CD4-positive, alpha-beta memory T cell (primary cell): ENCODE data around the gene CACNA1C. TPM values are rescaled to one million over a fixed set of nuclear protein-coding genes. Genes with fewer than 3 reads are reported as not detected.

ENCODE experiments used
- CTCF ChIA-PET: fragments of 350-600 bp; sonication (Branson Sonifier 250); formaldehyde crosslinking; loops from one replicate; lab custom pipeline; 2021; ENCODE audit warnings: inconsistent platforms; ENCODE audit not compliant: partially characterized antibody; lab: Charles Lee
- POLR2A ChIA-PET: fragments of 350-600 bp; sonication (Branson Sonifier 250); formaldehyde crosslinking; loops from one replicate; lab custom pipeline; 2021; ENCODE audit not compliant: partially characterized antibody; lab: Charles Lee
- DNase-seq, 5 donors: peaks; one replicate each; pipeline versions ENCODE4 v3.0.0 to v3.0.0-alpha.2; 2020 to 2022; ENCODE audit warnings: mixed read lengths in 1 of 5
- H3K27ac ChIP-seq: one replicate; pipeline ENCODE4 v1.7.0; 2013; ENCODE audit warnings: low read depth, low read length
- H3K27me3 ChIP-seq: 2 replicates; pipeline ENCODE4 v1.7.0; 2013; ENCODE audit warnings: mild to moderate bottlenecking, low read length, moderate library complexity; ENCODE audit not compliant: insufficient read depth
- H3K36me3 ChIP-seq: 2 replicates; pipeline ENCODE4 v1.7.0; 2013; ENCODE audit warnings: mild to moderate bottlenecking, low read length, moderate library complexity; ENCODE audit not compliant: insufficient read depth
- H3K4me1 ChIP-seq: 2 replicates; pipeline ENCODE4 v1.7.0; 2013; ENCODE audit warnings: mild to moderate bottlenecking, low read length, moderate library complexity; ENCODE audit not compliant: insufficient read depth
- H3K4me3 ChIP-seq, 2 donors: one replicate each; pipeline ENCODE4 v1.7.0; 2013; ENCODE audit warnings: low read length in 2 of 2, mild to moderate bottlenecking in 1 of 2
- H3K9me3 ChIP-seq, 2 donors: one replicate each; pipeline ENCODE4 v1.7.0; 2013; ENCODE audit warnings: low read length in 2 of 2, control low read depth in 1 of 2; ENCODE audit not compliant: control insufficient read depth in 1 of 2
- H3K27ac Mint-ChIP-seq, 7 donors: one replicate each; pipeline ENCODE4 v1.8.0; 2020 to 2021; ENCODE audit warnings: mixed read lengths in 7 of 7, mild to moderate bottlenecking in 6 of 7, inconsistent platforms in 3 of 7, moderate library complexity in 3 of 7
- H3K27me3 Mint-ChIP-seq, 2 donors: one replicate each; pipeline ENCODE4 v1.8.0; 2020 to 2021; ENCODE audit warnings: mixed read lengths in 2 of 2
- H3K36me3 Mint-ChIP-seq, 2 donors: one replicate each; pipeline ENCODE4 v1.8.0; 2020 to 2021; ENCODE audit warnings: mixed read lengths in 2 of 2, inconsistent platforms in 1 of 2, mild to moderate bottlenecking in 1 of 2
- H3K4me1 Mint-ChIP-seq, 4 donors: one replicate each; pipeline ENCODE4 v1.8.0; 2020 to 2021; ENCODE audit warnings: mixed read lengths in 4 of 4, mild to moderate bottlenecking in 1 of 4
- H3K4me3 Mint-ChIP-seq, 8 donors: one replicate each; pipeline ENCODE4 v1.8.0; 2020 to 2021; ENCODE audit warnings: mixed read lengths in 8 of 8, mild to moderate bottlenecking in 7 of 8, moderate library complexity in 6 of 8, inconsistent platforms in 3 of 8
- H3K9me3 Mint-ChIP-seq, 8 donors: one replicate each; pipeline ENCODE4 v1.8.0; 2020 to 2021; ENCODE audit warnings: mixed read lengths in 8 of 8, mild to moderate bottlenecking in 5 of 8, inconsistent platforms in 3 of 8, moderate library complexity in 1 of 8
- intact Hi-C: fragments of 100-400 bp; cut with micrococcal nuclease; formaldehyde crosslinking; loops from one replicate; pipeline ENCODE4 v1.15.1; 2023
- polyA plus RNA-seq, 2 donors: library from polyadenylated mRNA; unstranded; fragments of 300-500 nt; fragmentation: Illumina TruSeq; gene quantifications; one replicate each; pipeline ENCODE4 v1.2.3, GENCODE V29; 2021
- total RNA-seq, 2 experiments: library from RNA; stranded (reverse); gene quantifications; one replicate each; pipeline ENCODE4 v1.2.3, GENCODE V29; 2021

The CACNA1C gene
- total and polyA plus RNA-seq, 4 experiments from 2014 or later: 0.05 to 0.21 (median 0.07) TPM

DNA sequence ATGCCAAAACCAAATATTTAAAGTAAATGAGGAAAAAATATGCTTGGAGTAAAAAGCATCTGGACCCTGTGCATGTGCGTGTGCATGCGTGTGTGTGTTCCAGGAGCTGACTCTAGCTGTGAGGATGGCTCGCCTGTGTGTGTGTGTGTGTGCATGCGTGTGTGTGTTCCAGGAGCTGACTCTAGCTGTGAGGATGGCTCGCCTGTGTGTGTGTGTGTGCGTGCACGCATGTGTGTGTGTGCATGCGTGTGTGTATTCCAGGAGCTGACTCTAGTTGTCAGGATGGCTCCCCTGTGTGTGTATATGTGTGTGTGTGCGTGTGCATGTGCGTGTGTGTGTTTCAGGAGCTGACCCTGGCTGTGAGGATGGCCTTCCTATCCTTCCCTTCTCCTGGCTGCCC lies 357.7 kb downstream of the CACNA1C start:
- Mint-ChIP-seq H3K27me3 (peaks cover 0 to 3% of the 10 kb centered on the region in 2 donors), H3K4me3 (no peak overlapping the region), H3K27ac (no peak overlapping the region), H3K4me1 (no peaks in the 10 kb centered on the region), H3K9me3 (no peaks in the 10 kb centered on the region), H3K36me3 (no peaks in the 10 kb centered on the region)
- CTCF ChIA-PET: no interaction called here
- H3K4me3 ChIP-seq: no peak overlapping the region
- no peaks in the 10 kb centered on the region for H3K36me3 ChIP-seq
- H3K27ac ChIP-seq: no peak overlapping the region
- no peak for DNase-seq
- POLR2A ChIA-PET: no interaction called here
- intact Hi-C loops: no loop called here
- no peaks in the 10 kb centered on the region for H3K4me1 ChIP-seq
- no peaks in the 10 kb centered on the region for H3K9me3 ChIP-seq
- no peaks in the 10 kb centered on the region for H3K27me3 ChIP-seq

DNA sequence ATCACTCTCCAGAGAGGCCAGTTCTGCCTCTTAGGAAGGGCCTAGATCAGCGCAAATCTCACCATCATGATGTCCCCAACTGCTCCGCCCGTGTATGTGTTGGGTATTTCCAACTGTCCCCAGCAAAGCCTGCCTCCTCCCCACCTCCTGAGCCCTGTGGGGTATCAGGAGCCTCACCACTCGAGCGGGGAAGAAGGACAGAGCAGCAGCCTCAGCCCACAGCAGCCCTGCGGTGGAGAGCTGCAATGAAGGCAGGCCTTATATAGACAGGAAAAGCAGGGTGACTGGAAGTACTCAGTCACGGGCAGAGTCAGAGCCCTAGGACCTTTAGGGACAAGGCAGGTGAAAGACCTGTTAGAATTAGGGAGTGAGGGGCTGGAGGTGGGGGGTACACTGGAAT lies 358.2 kb downstream of the CACNA1C start:
- Histone ChIP-seq H3K4me3 (no peak overlapping the region), H3K27me3 (no peaks in the 10 kb centered on the region), H3K4me1 (no peaks in the 10 kb centered on the region), H3K36me3 (no peaks in the 10 kb centered on the region), H3K27ac (no peak overlapping the region), H3K9me3 (no peaks in the 10 kb centered on the region)
- CTCF ChIA-PET: no interaction called here
- no peak overlapping the region for H3K27ac Mint-ChIP-seq
- POLR2A ChIA-PET: no interaction called here
- intact Hi-C loops: no loop called here
- H3K9me3 Mint-ChIP-seq: no peaks in the 10 kb centered on the region
- H3K36me3 Mint-ChIP-seq: no peaks in the 10 kb centered on the region
- no peaks in the 10 kb centered on the region for H3K4me1 Mint-ChIP-seq
- H3K27me3 Mint-ChIP-seq: peaks cover 0 to 3% of the 10 kb centered on the region in 2 donors
- no peak for DNase-seq
- no peak overlapping the region for H3K4me3 Mint-ChIP-seq

DNA sequence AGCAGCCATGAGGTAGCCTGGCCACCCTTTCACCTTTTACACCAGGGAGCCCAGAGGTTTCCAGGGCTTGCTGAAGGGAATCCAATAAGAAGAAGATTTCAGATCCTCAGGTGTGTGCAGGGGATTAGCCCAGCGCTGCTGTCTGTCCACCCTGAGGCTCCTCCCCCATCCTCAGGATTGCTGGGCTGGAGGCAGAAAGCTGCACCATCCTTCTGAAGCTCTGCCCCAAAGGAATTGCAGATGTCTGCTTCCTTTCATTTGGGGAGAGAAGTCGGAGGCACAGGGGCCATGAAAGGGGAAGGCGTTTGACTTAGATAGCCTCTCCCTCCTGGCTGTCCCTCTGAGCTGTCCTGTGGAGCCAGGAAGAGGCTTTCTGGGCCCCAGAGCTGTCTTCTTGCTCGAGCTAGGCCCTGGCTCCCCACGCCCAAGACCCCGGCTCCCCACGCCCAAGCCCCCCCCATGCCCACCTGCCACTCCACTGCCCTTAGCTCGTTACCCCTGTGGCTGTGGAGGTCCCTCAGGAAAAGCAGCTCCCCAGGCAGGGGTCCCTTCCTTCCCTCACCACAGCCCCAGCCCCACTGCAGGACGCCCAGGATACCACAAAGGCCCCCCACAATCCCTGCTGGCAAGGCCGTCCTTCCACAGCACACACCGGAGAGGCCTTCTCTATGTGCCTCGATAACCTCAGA lies 359.0 kb downstream of the CACNA1C start:
- H3K4me3 ChIP-seq: no peak overlapping the region
- ChIA-PET CTCF (interaction anchor here (1.0 kb wide), 1 partner anchor 16 kb away, joined by 4 read pairs; no protein-coding TSS in a partner anchor), POLR2A (no interaction called here)
- no peaks in the 10 kb centered on the region for H3K27me3 ChIP-seq
- H3K4me1 ChIP-seq: no peaks in the 10 kb centered on the region
- Mint-ChIP-seq H3K4me1 (no peaks in the 10 kb centered on the region), H3K27me3 (peaks cover 0 to 3% of the 10 kb centered on the region in 2 donors), H3K36me3 (no peaks in the 10 kb centered on the region), H3K9me3 (no peaks in the 10 kb centered on the region), H3K27ac (no peak overlapping the region), H3K4me3 (no peak overlapping the region)
- no peak for DNase-seq
- no peaks in the 10 kb centered on the region for H3K9me3 ChIP-seq
- intact Hi-C loops: no loop called here
- no peak overlapping the region for H3K27ac ChIP-seq
- no peaks in the 10 kb centered on the region for H3K36me3 ChIP-seq

DNA sequence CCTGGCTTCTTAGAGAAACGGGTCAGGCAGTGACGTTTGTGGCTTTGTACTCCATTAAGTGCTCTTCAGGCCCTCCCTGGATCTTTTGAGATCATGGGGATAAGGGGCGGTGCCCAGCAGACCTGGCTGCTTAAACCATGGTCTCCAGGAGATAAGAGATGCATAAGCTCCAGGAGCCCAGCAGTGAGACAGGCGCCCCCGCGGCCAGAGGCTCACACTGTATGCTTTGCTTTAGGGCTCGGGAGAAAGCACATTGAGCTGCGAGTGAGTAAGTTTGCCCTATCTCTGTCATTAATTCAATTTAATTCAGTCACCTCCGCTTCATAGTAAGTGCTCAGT lies 359.5 kb downstream of the CACNA1C start:
- no peak overlapping the region for H3K4me3 Mint-ChIP-seq
- intact Hi-C loops: no loop called here
- DNase-seq: no peak
- no peaks in the 10 kb centered on the region for H3K4me1 ChIP-seq
- H3K27me3 ChIP-seq: no peaks in the 10 kb centered on the region
- no peaks in the 10 kb centered on the region for H3K4me1 Mint-ChIP-seq
- POLR2A ChIA-PET: no interaction called here
- H3K36me3 Mint-ChIP-seq: no peaks in the 10 kb centered on the region
- H3K27me3 Mint-ChIP-seq: peaks cover 0 to 3% of the 10 kb centered on the region in 2 donors
- H3K36me3 ChIP-seq: no peaks in the 10 kb centered on the region
- no peak overlapping the region for H3K4me3 ChIP-seq
- no peak overlapping the region for H3K27ac Mint-ChIP-seq
- no peaks in the 10 kb centered on the region for H3K9me3 ChIP-seq
- no peaks in the 10 kb centered on the region for H3K9me3 Mint-ChIP-seq
- CTCF ChIA-PET: interaction anchor here (1.0 kb wide), 1 partner anchor 17 kb away, joined by 4 read pairs; no protein-coding TSS in a partner anchor
- no peak overlapping the region for H3K27ac ChIP-seq

DNA sequence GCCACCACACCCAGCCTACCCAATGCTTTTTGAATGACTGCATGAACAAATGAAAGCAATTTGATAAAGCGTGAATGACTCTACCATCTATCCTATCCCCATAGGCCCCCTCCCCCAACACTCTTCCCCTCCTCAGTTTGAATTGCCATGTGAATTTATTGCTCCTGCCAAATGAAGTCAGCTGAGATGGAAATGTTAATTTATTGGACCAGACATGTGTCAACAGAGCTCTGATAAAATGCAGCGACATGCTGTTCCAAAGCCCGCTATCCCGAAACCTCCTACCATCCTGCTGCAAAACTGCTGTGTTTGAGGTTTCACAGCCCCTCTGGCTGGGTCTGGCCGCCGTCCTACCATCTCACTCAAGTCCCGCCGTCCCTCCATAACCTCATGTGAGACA lies 360.5 kb downstream of the CACNA1C start:
- H3K9me3 ChIP-seq: no peaks in the 10 kb centered on the region
- Mint-ChIP-seq H3K9me3 (no peaks in the 10 kb centered on the region), H3K4me3 (no peak overlapping the region), H3K4me1 (no peaks in the 10 kb centered on the region), H3K36me3 (no peaks in the 10 kb centered on the region), H3K27me3 (peaks cover 0 to 3% of the 10 kb centered on the region in 2 donors), H3K27ac (no peak overlapping the region)
- no peaks in the 10 kb centered on the region for H3K27me3 ChIP-seq
- H3K27ac ChIP-seq: no peak overlapping the region
- H3K4me3 ChIP-seq: no peak overlapping the region
- no peaks in the 10 kb centered on the region for H3K4me1 ChIP-seq
- intact Hi-C loops: no loop called here
- ChIA-PET CTCF (interaction anchor here (1.5 kb wide), 1 partner anchor 17 kb away, joined by 5 read pairs; no protein-coding TSS in a partner anchor), POLR2A (no interaction called here)
- no peaks in the 10 kb centered on the region for H3K36me3 ChIP-seq
- no peak for DNase-seq

DNA sequence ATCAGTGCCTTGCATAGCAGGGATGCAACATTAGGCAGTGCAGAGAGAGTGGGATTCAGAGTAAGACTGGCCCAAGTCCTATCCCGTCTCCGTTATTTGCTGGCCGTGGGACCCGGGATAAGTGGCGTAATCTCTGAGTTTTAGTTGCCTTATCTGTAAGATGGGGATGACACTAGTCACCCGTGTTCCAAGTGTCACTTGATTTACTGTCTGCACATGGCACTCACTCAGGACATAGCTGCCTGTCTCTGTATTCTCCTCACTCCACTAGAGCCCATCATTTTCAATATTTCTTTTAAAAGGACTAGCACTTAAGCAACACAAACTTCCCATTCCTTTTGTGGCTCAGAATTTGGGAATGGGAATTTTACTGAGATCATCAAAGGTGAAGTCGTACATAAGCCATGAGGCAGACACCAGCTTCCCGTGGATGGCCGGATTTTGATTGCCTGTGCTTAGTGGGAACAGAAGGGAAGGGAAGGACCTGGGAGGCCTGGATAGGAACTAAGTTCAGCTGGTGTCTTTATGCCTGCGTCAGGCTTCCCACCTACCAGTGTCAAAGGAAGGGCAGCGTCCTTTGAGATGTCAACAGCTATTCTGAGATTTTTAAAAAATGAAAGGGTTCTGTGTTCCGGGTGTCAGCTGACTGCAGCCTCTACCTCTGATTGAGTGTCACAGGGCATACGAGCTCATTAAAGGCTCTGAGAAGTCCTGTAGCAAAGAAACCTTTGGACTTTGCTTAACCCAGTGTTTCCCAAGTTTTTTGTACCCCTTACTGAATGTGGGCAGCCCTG lies 361.4 kb downstream of the CACNA1C start:
- H3K4me3 Mint-ChIP-seq: no peak overlapping the region
- ChIA-PET CTCF (interaction anchor here (1.5 kb wide), 1 partner anchor 18 kb away, joined by 5 read pairs; no protein-coding TSS in a partner anchor), POLR2A (no interaction called here)
- Histone ChIP-seq H3K27ac (no peak overlapping the region), H3K27me3 (no peaks in the 10 kb centered on the region), H3K36me3 (no peaks in the 10 kb centered on the region), H3K4me1 (no peaks in the 10 kb centered on the region), H3K9me3 (no peaks in the 10 kb centered on the region), H3K4me3 (no peak overlapping the region)
- no peak for DNase-seq
- no peaks in the 10 kb centered on the region for H3K9me3 Mint-ChIP-seq
- intact Hi-C loops: no loop called here
- no peaks in the 10 kb centered on the region for H3K4me1 Mint-ChIP-seq
- no peaks in the 10 kb centered on the region for H3K36me3 Mint-ChIP-seq
- H3K27me3 Mint-ChIP-seq: peaks cover 0 to 3% of the 10 kb centered on the region in 2 donors
- H3K27ac Mint-ChIP-seq: no peak overlapping the region

DNA sequence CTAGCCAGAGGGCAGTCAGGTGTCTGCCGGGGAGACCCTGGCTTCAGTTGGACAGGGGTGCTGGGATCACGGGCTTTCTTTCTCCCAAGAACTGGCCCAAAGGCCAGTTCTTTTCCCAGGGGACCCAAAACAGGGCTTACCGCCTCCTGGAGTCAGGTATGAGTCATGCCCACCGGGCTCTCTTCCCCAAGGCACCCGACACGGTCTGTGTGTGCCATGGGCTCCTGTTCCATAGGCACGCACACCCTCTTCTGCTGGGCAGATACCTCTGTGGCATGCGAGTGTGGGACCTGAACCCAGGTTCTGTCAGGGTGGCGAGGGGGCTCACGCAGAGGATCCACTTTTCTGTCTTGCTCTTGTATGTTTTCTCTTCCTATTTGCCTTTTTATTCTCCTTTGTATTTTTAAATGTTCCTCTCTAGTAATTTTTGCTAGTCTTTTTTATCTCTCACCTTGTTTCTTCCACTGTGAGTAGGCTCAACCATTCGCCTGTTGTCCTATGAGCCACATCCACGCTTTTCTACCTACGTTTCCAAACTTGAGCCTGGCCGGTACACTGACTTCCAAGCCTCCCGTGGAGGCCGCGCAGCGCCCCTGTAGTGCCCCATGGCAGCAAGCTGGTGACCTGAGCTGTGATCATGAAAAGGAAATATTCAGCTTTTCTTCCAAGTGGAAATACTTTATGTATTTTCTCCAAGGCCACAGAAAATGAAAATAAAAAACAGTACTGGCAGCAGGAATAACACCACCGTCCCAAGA lies 362.2 kb downstream of the CACNA1C start:
- no peak for DNase-seq
- Mint-ChIP-seq H3K27ac (no peak overlapping the region), H3K4me1 (no peaks in the 10 kb centered on the region), H3K36me3 (no peaks in the 10 kb centered on the region), H3K4me3 (no peak overlapping the region), H3K27me3 (peaks cover 0 to 5% of the 10 kb centered on the region in 2 donors), H3K9me3 (no peaks in the 10 kb centered on the region)
- ChIA-PET POLR2A (no interaction called here), CTCF (no interaction called here)
- H3K9me3 ChIP-seq: no peaks in the 10 kb centered on the region
- H3K27me3 ChIP-seq: no peaks in the 10 kb centered on the region
- no peak overlapping the region for H3K27ac ChIP-seq
- intact Hi-C loops: no loop called here
- H3K4me3 ChIP-seq: no peak overlapping the region
- no peaks in the 10 kb centered on the region for H3K36me3 ChIP-seq
- no peaks in the 10 kb centered on the region for H3K4me1 ChIP-seq
